Measurements from ENCODE around the gene CHST3. TPM values are rescaled to one million over a fixed set of nuclear protein-coding genes. Genes with fewer than 3 reads are reported as not detected.

CHST3 gene
- total and polyA plus RNA-seq, 10 donors: 0.28 to 8.7 (median 4.5) TPM

GRCh38 chr10:72058347-72058898, 94.2 kb downstream of the CHST3 start:
- intact Hi-C loops (cut with DNase I; ENCODE audit: low total_unique reads): no loop called here
- 89 to 96% (median 92%) methylated on average over 12 of the region's 12 CpGs for WGBS, 5 donors
- no peaks in the 10 kb centered on the region for H3K27me3 ChIP-seq (replicated peaks in 1 of 7)
- peaks cover 0 to 22% (median 2%) of the 10 kb centered on the region in 6 donors for H3K4me1 ChIP-seq
- H3K9me3 ChIP-seq: no peaks in the 10 kb centered on the region
- no peak overlapping the region for H3K4me3 ChIP-seq
- no peak for DNase-seq
- H3K36me3 ChIP-seq: peaks cover 0 to 16% (median 4%) of the 10 kb centered on the region in 6 donors
- H3K27ac ChIP-seq: no peak overlapping the region
- TF ChIP-seq, protein P1, sequence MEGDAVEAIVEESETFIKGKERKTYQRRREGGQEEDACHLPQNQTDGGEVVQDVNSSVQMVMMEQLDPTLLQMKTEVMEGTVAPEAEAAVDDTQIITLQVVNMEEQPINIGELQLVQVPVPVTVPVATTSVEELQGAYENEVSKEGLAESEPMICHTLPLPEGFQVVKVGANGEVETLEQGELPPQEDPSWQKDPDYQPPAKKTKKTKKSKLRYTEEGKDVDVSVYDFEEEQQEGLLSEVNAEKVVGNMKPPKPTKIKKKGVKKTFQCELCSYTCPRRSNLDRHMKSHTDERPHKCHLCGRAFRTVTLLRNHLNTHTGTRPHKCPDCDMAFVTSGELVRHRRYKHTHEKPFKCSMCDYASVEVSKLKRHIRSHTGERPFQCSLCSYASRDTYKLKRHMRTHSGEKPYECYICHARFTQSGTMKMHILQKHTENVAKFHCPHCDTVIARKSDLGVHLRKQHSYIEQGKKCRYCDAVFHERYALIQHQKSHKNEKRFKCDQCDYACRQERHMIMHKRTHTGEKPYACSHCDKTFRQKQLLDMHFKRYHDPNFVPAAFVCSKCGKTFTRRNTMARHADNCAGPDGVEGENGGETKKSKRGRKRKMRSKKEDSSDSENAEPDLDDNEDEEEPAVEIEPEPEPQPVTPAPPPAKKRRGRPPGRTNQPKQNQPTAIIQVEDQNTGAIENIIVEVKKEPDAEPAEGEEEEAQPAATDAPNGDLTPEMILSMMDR (IDR thresholded peaks at IDR 0.05 in 8 of 11, conservative IDR thresholded peaks at IDR 0.05 in 3 of 11): no peak
- peak in 1 of 3 donors; percentile 12 for TF ChIP-seq POLR2AphosphoS5 (IDR thresholded peaks at IDR 0.05)

DNA sequence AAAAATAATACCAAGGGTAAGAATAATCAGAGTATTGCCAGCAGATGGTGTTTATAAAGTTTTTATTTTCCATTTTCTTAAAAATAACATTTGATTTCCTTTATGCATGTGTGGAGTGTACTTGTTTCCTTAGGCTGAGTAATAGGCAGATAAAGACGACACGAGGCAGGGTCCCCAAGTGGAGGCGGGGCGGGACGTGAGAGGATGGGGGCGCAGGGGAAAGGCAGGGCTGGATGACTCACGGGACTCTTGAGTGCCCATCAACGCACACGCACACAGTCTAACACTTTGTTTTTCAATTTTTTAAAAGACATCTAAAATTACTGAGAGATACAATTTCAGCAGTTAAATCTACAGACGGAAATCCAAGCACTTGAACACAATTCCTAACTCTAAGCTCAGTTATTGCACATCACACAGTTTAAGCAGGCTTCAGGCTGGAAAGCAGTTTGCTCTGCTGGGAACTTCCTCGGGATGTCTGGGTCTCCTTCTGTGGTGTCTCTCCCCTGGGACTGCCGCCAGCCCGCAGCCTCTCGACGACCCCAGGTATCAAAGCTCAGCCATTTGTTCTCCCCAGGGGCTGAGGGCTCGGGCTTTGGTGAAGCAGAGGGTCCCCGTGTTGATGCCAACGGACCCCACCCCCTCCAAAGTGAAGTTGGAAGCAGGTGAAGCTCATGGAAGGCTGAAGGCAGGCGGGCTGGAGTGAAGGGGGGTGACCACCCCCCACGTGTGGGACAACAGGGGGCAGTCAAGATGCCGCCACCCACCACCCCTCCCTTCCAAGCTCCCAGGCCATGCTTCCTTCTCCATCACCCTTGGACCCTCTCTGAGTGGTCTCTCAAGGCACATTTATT, 95.0 kb downstream of the CHST3 start:
- H3K27me3 ChIP-seq (replicated peaks in 1 of 7): no peaks in the 10 kb centered on the region
- WGBS, 5 donors: 54 to 71% (median 62%) methylated on average over 17 to 21 of the region's 21 CpGs
- peaks cover 0 to 24% (median 5%) of the 10 kb centered on the region in 6 donors for H3K36me3 ChIP-seq
- no peak for DNase-seq
- H3K4me3 ChIP-seq: no peak overlapping the region
- no peak overlapping the region for H3K27ac ChIP-seq
- H3K9me3 ChIP-seq: no peaks in the 10 kb centered on the region
- intact Hi-C loops (cut with DNase I; ENCODE audit: low total_unique reads): no loop called here
- TF ChIP-seq POLR2A (IDR thresholded peaks at IDR 0.05): no peak
- peak in 1 of 3 donors; percentile 40 for TF ChIP-seq POLR2AphosphoS5 (IDR thresholded peaks at IDR 0.05)
- TF ChIP-seq, protein P1 (IDR thresholded peaks at IDR 0.05 in 8 of 11, conservative IDR thresholded peaks at IDR 0.05 in 3 of 11): no peak
- peaks cover 0 to 22% (median 2%) of the 10 kb centered on the region in 6 donors for H3K4me1 ChIP-seq

DNA sequence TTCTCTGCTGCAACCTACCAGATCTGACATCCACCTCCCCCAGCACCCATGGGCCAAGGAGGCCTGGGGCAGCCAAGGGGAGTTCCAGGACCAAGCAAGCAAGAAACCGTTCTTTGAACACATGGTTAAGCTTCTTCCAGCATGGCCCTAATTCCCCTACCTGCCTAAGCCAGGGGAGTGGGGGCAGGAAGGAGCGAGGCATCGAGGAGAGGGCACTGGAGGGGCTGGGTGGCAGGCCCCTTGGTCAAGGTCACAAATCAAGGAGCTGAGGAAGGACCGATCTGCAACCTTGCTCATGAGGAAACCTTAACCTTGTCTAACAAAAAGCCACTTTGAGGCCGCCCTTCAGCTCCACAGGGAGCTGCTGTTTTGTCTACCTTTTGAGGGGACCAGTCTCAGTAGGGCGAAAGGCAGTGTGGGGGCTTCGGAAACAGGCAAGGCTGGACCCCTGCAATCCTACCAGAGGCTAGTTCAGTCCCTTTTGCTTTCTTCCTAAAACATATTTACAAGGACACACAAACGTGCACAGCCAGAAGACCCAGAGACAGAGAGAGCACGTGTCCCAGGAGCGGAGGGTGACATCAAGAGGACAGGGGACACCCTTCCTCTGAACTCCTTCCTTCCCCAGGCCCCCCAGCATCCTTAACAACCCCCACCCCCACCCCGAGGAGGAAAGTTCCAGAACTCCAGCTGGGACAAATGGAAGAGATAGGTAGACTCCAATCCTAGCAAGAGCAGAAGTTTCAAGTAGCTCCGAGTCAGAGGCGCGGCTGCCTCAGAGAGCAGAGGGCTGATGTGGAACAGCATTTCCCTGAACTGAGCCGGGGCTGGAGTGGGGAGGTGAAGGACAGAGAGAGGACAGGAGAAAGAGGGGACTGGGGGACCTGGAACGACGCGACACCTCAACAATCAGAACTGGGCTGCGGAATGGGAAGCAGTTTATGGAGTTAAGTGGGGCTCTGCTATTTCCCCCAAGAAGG, 95.9 kb downstream of the CHST3 start:
- no peak for DNase-seq
- Histone ChIP-seq H3K4me1 (peaks cover 0 to 22% (median 2%) of the 10 kb centered on the region in 6 donors), H3K36me3 (peaks cover 0 to 29% (median 5%) of the 10 kb centered on the region in 6 donors), H3K27ac (no peak overlapping the region), H3K4me3 (no peak overlapping the region), H3K9me3 (no peaks in the 10 kb centered on the region), H3K27me3 (replicated peaks in 1 of 7) (no peaks in the 10 kb centered on the region)
- intact Hi-C loops (cut with DNase I; ENCODE audit: low total_unique reads): no loop called here
- 82 to 91% (median 83%) methylated on average over 19 of the region's 19 CpGs for WGBS, 5 donors
- TF ChIP-seq POLR2A (IDR thresholded peaks at IDR 0.05): no peak
- no peak for TF ChIP-seq POLR2AphosphoS5 (IDR thresholded peaks at IDR 0.05)
- TF ChIP-seq, protein P1 (IDR thresholded peaks at IDR 0.05 in 8 of 11, conservative IDR thresholded peaks at IDR 0.05 in 3 of 11): no peak

Data from spleen (tissue), 11 donors.